IPS-NIHi7 (cell line): Measurements from ENCODE around the gene CDC16.

Source experiments
- DNase-seq: peaks from one replicate; pipeline ENCODE4 v3.0.0; 2012; ENCODE audit warnings: mixed read lengths; ENCODE audit errors: extremely low spot score

CDC16 gene

GRCh38 chr13:114299604-114300305 lies 65.1 kb downstream of the CDC16 start:
- no peak for DNase-seq

GRCh38 chr13:114303700-114304327 lies 69.1 kb downstream of the CDC16 start:
- DNase-seq, result no peak

GRCh38 chr13:114304346-114305034 lies 69.8 kb downstream of the CDC16 start:
- DNase-seq, result no peak

GRCh38 chr13:114309086-114309485 lies 74.4 kb downstream of the CDC16 start:
- DNase-seq, result no peak

- no peak for DNase-seq
Observed at GRCh38 chr13:114309806-114310410, 75.2 kb downstream of the CDC16 start.

GRCh38 chr13:114310956-114311355 lies 76.3 kb downstream of the CDC16 start:
- no peak for DNase-seq

GRCh38 chr13:114311387-114311786 lies 76.7 kb downstream of the CDC16 start:
- no peak for DNase-seq

- DNase-seq, result no peak
Observed at GRCh38 chr13:114311908-114312307, 77.2 kb downstream of the CDC16 start.

- DNase-seq, result no peak
Observed at GRCh38 chr13:114313061-114313860, 78.6 kb downstream of the CDC16 start.

- DNase-seq, result peak; percentile 97
Observed at GRCh38 chr13:114314074-114314912, 79.6 kb downstream of the CDC16 start, which contains the start of gene CHAMP1. TSS of gene CHAMP1 (plus strand) at chr13:114314503. CDS start at chr13:114323843, 9,340 bp downstream.

- DNase-seq, result no peak
Observed at GRCh38 chr13:114315074-114315785, 80.5 kb downstream of the CDC16 start.

- no peak for DNase-seq
Observed at GRCh38 chr13:114318624-114319023, 83.9 kb downstream of the CDC16 start.

GRCh38 chr13:114319441-114319913 lies 84.8 kb downstream of the CDC16 start:
- no peak for DNase-seq

- no peak for DNase-seq
Observed at GRCh38 chr13:114320065-114320464, 85.4 kb downstream of the CDC16 start.

- no peak for DNase-seq
Observed at GRCh38 chr13:114321256-114321655, 86.6 kb downstream of the CDC16 start.
